ENCODE data around the gene C9orf72. TPM values are rescaled to one million over a fixed set of nuclear protein-coding genes. Genes with fewer than 3 reads are reported as not detected.

C9orf72 gene
- total and polyA plus RNA-seq, 2 of the 8 experiments (the other 6 are each of a cell fraction or from before 2014, with no cell fraction given): 7.2 to 17.5 TPM

- TF ChIP-seq ZNF274 (IDR thresholded peaks at IDR 0.05; ENCODE audit: borderline replicate concordance, extremely low read depth, low read length): no peak
- TF ChIP-seq CEBPB (IDR thresholded peaks at IDR 0.05; ENCODE audit: low read depth, low read length): no peak
- TF ChIP-seq CTCF (IDR thresholded peaks at IDR 0.05; ENCODE audit: control extremely low read depth in 1 of 3, insufficient read depth in 1 of 3, low read depth in 1 of 3, low read length in 3 of 3): no peak
Measured at GRCh38 chr9:27556470-27556869, 16.8 kb downstream of the C9orf72 start (continued).
